T-helper 1 cell treated with Interleukin-12 subunit alpha and Interleukin-12 subunit beta and Interleukin-4 antibody, amounts not matched to agents 30 ng/mL and 1 ng/mL, for 36 hours (primary cell): ENCODE measurements around the gene NNAT. TPM values are rescaled to one million over a fixed set of nuclear protein-coding genes. Genes with fewer than 3 reads are reported as not detected.

ENCODE experiments used
- intact Hi-C: fragments of 100-400 bp; cut with micrococcal nuclease; formaldehyde crosslinking; loops from one replicate; pipeline ENCODE4 v1.15.1; 2024
- total RNA-seq: library from RNA; stranded (reverse); gene quantifications from 2 replicates; pipeline ENCODE4 v1.2.3, GENCODE V29; 2022

Gene NNAT
- total RNA-seq, 1 donor from 2014 or later: not detected

GRCh38 chr20:37523911-37524700 lies 3.1 kb downstream of the NNAT start:
- intact Hi-C loops: no loop called here

- intact Hi-C loops: loop anchor here (5.0 kb wide), 1 partner anchor 507 kb away; the partner anchor contains the start of genes RPRD1B and TTI1
These were observed 4.0 kb downstream of the NNAT start for GRCh38 chr20:37524859-37525708.

GRCh38 chr20:37525810-37526209 lies 4.8 kb downstream of the NNAT start:
- intact Hi-C loops: loop anchor here (2.0 to 5.0 kb wide), 2 partner anchors 141 to 506 kb away; partner anchors contain the start of genes RPRD1B and TTI1

GRCh38 chr20:37526238-37526838 lies 5.3 kb downstream of the NNAT start:
- intact Hi-C loops: loop anchor here (2.0 to 5.0 kb wide), 2 partner anchors 142 to 506 kb away; partner anchors contain the start of genes RPRD1B and TTI1

- intact Hi-C loops: loop anchor here (1.0 to 5.0 kb wide), 6 partner anchors 142 to 505 kb away; partner anchors contain the start of genes RBL1, RPRD1B and TTI1
These were observed 6.0 kb downstream of the NNAT start for GRCh38 chr20:37526839-37527637.

- intact Hi-C loops: loop anchor here (1.0 to 5.0 kb wide), 8 partner anchors 143 to 504 kb away; partner anchors contain the start of genes MANBAL, RBL1, RPRD1B and TTI1
These were observed 6.8 kb downstream of the NNAT start, which contains the start of gene BLCAP for GRCh38 chr20:37527638-37528445. TSS of gene BLCAP (minus strand) at chr20:37527876. CDS start at chr20:37519174, 8,702 bp downstream.

- intact Hi-C loops: loop anchor here (1.0 to 5.0 kb wide), 3 partner anchors 165 to 504 kb away; partner anchors contain the start of genes MANBAL, RPRD1B and TTI1
These were observed 7.6 kb downstream of the NNAT start for GRCh38 chr20:37528446-37529213.

GRCh38 chr20:37529214-37529967 lies 8.3 kb downstream of the NNAT start:
- intact Hi-C loops: loop anchor here (5.0 kb wide), 1 partner anchor 503 kb away; the partner anchor contains the start of genes RPRD1B and TTI1

- intact Hi-C loops: loop anchor here (5.0 kb wide), 1 partner anchor 502 kb away; the partner anchor contains the start of genes RPRD1B and TTI1
These were observed 9.0 kb downstream of the NNAT start for GRCh38 chr20:37529968-37530600.

- intact Hi-C loops: no loop called here
These were observed 9.6 kb downstream of the NNAT start for GRCh38 chr20:37530696-37531095.

GRCh38 chr20:37531856-37532255 lies 10.8 kb downstream of the NNAT start:
- intact Hi-C loops: no loop called here

- intact Hi-C loops: no loop called here
These were observed 12.2 kb downstream of the NNAT start for GRCh38 chr20:37533154-37533715.

GRCh38 chr20:37534401-37535157 lies 13.5 kb downstream of the NNAT start:
- intact Hi-C loops: loop anchor here (1.0 to 2.0 kb wide), 6 partner anchors 128 to 342 kb away; no protein-coding TSS in a partner anchor

- intact Hi-C loops: loop anchor here (2.0 kb wide), 1 partner anchor 129 kb away; no protein-coding TSS in a partner anchor
These were observed 14.5 kb downstream of the NNAT start for GRCh38 chr20:37535443-37536132.

GRCh38 chr20:37537505-37537904 lies 16.5 kb downstream of the NNAT start:
- intact Hi-C loops: no loop called here
